Putamen (tissue), 1 donor: ENCODE results near the gene TMEM43.
A peak's percentile ranks its signal among the peaks of the same experiment; 100 is the strongest.

ENCODE experiments used
- DNase-seq: peaks from one replicate; pipeline ENCODE4 v3.0.0-alpha.2; 2016; ENCODE audit warnings: low spot score

The TMEM43 gene

GRCh38 chr3:14151471-14152083, 26.7 kb downstream of the TMEM43 start:
- DNase-seq = no peak

GRCh38 chr3:14152233-14152962, 27.5 kb downstream of the TMEM43 start:
- no peak for DNase-seq

- no peak for DNase-seq
These were observed 28.1 kb downstream of the TMEM43 start for GRCh38 chr3:14152963-14153355.

- no peak for DNase-seq
These were observed 28.8 kb downstream of the TMEM43 start for GRCh38 chr3:14153663-14154062.

- DNase-seq = no peak
These were observed 29.4 kb downstream of the TMEM43 start for GRCh38 chr3:14154276-14154675.

GRCh38 chr3:14154895-14155440, 30.1 kb downstream of the TMEM43 start:
- no peak for DNase-seq

- no peak for DNase-seq
These were observed 31.3 kb downstream of the TMEM43 start for GRCh38 chr3:14156201-14156600.

- no peak for DNase-seq
These were observed 32.1 kb downstream of the TMEM43 start for GRCh38 chr3:14156843-14157561.

GRCh38 chr3:14157951-14158350, 33.1 kb downstream of the TMEM43 start:
- DNase-seq = no peak

- no peak for DNase-seq
These were observed 33.5 kb downstream of the TMEM43 start for GRCh38 chr3:14158370-14158769.

GRCh38 chr3:14159426-14159825, 34.6 kb downstream of the TMEM43 start:
- DNase-seq = no peak

GRCh38 chr3:14161282-14161681, 36.4 kb downstream of the TMEM43 start:
- no peak for DNase-seq

GRCh38 chr3:14162178-14162577, 37.3 kb downstream of the TMEM43 start:
- no peak for DNase-seq

- no peak for DNase-seq
These were observed 42.2 kb downstream of the TMEM43 start for GRCh38 chr3:14166877-14167603.

GRCh38 chr3:14169435-14169834, 44.6 kb downstream of the TMEM43 start:
- no peak for DNase-seq

GRCh38 chr3:14169871-14170270, 45.0 kb downstream of the TMEM43 start:
- no peak for DNase-seq

- no peak for DNase-seq
These were observed 45.8 kb downstream of the TMEM43 start for GRCh38 chr3:14170531-14171159.

- DNase-seq = no peak
These were observed 47.6 kb downstream of the TMEM43 start for GRCh38 chr3:14172496-14172895.

- DNase-seq = no peak
These were observed 49.6 kb downstream of the TMEM43 start for GRCh38 chr3:14174483-14174882.

- no peak for DNase-seq
These were observed 50.7 kb downstream of the TMEM43 start for GRCh38 chr3:14175383-14176037.

GRCh38 chr3:14177580-14178246, 52.9 kb downstream of the TMEM43 start:
- peak; percentile 3 for DNase-seq
